RWPE1 (cell line): ENCODE results near the gene XXYLT1.

Experiments used
- CTCF ChIA-PET: fragments of 350-600 bp; sonication (Branson Sonifier 250); formaldehyde crosslinking; extraction: SDS; loops from one replicate; lab custom pipeline; 2021; lab: Yijun Ruan, JAX
- POLR2A ChIA-PET: fragments of 400-600 bp; formaldehyde crosslinking; extraction: SDS; loops from one replicate; lab custom pipeline; 2020; ENCODE audit warnings: antibody characterized with exemption; ENCODE audit not compliant: low non-redundant PET; lab: Yijun Ruan, JAX
- DNase-seq: peaks from one replicate; pipeline ENCODE4 v3.0.0; 2012; ENCODE audit warnings: low spot score
- H3K27ac ChIP-seq: fragments of 450-650 bp; 2 replicates; pipeline ENCODE4 v1.5.1; 2017
- CTCF ChIP-seq: fragments of 450-650 bp; conservative IDR thresholded peaks from 2 replicates; pipeline ENCODE4 v1.5.1; 2017; ENCODE audit warnings: low read depth, mild to moderate bottlenecking

Gene XXYLT1

GRCh38 chr3:195210266-195210973 lies 60.5 kb downstream of the XXYLT1 start:
- ChIA-PET CTCF (interaction anchor here (0.6 kb wide), 1 partner anchor 214 kb away, joined by 4 read pairs; no protein-coding TSS in a partner anchor), POLR2A (no interaction called here)
- peak overlapping the region; percentile 78 for H3K27ac ChIP-seq
- no peak for DNase-seq
- no peak for TF ChIP-seq CTCF

- H3K27ac ChIP-seq: peak overlapping the region; percentile 78
- TF ChIP-seq CTCF: no peak
- ChIA-PET POLR2A (no interaction called here), CTCF (interaction anchor here (0.6 kb wide), 2 partner anchors 213 to 522 kb away, joined by 3 to 4 read pairs; no protein-coding TSS in a partner anchor)
- no peak for DNase-seq
These were observed 61.1 kb downstream of the XXYLT1 start for GRCh38 chr3:195209847-195210265.

DNA sequence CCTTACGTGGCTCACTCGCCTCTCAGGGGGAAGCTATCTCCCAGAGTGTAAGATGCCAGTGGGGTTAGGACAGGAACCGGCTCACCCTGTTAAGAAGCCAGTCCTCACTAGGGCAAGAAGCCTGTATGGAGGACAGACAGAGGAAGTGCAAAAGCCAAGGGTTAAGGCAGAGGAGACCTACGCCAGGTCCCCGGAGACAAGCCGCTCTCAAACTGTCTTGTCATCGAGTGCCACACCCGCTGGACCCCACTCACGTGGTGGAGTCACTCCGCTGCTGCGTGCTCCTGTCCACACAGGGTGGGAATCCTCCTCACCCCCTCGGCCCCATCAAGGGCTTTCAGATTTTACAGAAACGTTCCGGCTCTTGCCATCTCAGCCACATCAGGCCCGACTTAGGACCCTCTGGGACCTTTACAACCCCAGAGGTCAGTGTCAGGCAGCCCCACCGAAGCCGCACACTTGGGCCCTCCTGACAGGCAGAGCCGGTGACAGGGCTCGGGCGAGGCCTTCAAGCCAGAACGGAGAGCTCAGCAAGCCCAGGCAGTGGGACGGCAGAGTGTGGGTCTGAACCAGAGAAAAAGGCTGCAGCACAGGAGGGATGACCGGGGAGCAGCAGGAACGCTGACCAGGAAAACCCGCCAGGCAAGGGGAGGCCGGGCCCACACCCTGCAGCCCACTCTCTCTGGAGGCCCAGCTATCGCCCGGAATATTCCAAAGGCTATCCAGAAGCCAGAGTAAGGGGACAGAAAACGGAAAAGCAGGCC lies 61.7 kb downstream of the XXYLT1 start:
- no peak for TF ChIP-seq CTCF
- no peak for DNase-seq
- H3K27ac ChIP-seq: peak overlapping the region; percentile 78
- ChIA-PET POLR2A (no interaction called here), CTCF (interaction anchor here (0.6 kb wide), 1 partner anchor 522 kb away, joined by 3 read pairs; no protein-coding TSS in a partner anchor)

DNA sequence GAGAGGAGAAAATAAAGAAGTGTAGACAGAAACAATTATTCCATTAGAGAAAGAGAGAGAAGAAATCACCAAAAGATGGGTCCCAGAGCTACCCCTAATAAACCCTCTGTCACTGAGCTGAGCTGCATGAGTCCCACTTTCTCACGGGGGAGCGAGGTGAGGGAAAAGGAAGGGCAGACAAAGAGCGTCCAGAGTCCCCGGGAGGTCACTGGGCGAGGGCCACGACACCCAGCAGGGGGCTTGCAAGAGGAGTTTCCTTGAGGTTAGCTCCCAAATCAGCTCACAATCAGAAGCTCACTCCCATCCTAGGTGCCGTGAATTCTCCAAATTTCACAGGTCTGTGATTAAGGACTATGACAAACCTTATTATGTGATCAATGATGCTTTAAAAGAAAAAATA lies 62.3 kb downstream of the XXYLT1 start:
- no peak for TF ChIP-seq CTCF
- CTCF ChIA-PET: no interaction called here

DNA sequence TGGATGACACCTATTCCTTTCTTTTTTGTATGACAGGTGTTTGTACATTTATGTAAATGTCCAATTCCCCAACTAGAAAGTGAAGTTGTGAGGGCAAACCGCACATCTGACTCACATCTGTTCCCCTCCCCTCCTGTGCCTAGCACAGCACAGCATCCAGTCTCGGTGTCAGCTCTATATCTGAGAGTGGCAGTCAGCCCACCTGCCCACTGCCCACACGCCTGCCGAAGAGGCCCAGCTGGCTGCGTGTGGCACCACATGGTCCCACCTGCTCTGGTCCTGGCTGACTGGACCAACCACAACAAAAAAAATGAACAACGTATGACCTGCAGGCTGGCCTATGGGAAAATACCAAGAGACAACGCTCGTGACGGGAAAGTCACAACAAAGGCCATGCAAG lies 62.8 kb downstream of the XXYLT1 start:
- no peak for TF ChIP-seq CTCF
- DNase-seq: no peak
- ChIA-PET POLR2A (no interaction called here), CTCF (no interaction called here)
- no peak overlapping the region for H3K27ac ChIP-seq

More for the DNA sequence above, 62.3 kb downstream of the XXYLT1 start:
- H3K27ac ChIP-seq: peak overlapping the region; percentile 78
- DNase-seq: no peak
- POLR2A ChIA-PET: no interaction called here

DNA sequence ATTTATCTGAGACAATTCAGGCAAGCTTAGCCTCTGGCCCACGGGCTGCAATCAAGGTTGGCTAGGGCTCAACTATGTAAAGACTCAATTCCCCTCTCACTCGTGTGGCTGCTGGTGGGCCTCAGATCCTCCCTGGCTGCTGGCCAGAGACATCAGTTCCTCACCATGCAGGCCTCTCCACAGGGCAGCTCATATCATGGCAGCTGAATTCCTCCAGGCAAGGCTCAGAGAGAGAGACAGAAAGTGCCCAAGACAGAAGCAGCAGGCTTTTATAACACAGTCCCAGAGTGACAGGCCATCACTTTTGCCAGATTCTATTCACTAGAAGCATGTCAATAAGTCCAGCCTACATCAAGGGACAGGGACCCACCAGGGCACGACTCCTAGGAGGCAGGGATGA lies 63.2 kb downstream of the XXYLT1 start:
- no peak for TF ChIP-seq CTCF
- H3K27ac ChIP-seq: no peak overlapping the region
- DNase-seq: no peak
- ChIA-PET CTCF (no interaction called here), POLR2A (no interaction called here)
